HG03432 (cell line): ENCODE measurements around the gene NPTN.

Experiments
- ATAC-seq: cut with Tn5 transposase; IDR thresholded peaks from one replicate; pipeline ENCODE4 v1.9.1; 2021; ENCODE audit warnings: mild to moderate bottlenecking, moderate library complexity; ENCODE audit not compliant: unreplicated experiment

Gene NPTN

DNA sequence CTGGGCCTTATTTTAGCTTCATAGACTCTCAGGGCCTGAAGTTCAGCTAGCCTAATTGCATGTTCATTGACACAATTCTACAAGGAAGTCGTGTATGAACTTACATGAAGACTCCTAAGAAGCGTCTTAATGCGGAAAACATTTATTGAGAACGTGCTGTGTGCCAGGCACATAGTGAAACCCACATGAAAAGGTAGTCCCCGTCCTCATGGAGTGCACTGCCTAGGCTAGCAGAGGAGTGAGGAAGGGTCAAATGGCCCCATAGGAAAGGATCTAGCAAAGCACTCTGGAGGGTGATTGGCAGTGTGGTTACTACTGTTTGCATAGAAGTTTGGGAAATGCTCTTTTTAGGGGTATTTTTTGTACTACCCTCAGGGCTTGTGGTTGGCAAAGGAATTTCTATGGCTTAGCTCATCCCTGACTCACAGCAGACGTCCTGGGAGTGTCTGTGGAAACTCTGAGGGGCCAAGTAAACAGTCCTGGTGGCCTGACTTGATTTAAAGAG, 854 bp upstream of the NPTN start:
- ATAC-seq = no peak

DNA sequence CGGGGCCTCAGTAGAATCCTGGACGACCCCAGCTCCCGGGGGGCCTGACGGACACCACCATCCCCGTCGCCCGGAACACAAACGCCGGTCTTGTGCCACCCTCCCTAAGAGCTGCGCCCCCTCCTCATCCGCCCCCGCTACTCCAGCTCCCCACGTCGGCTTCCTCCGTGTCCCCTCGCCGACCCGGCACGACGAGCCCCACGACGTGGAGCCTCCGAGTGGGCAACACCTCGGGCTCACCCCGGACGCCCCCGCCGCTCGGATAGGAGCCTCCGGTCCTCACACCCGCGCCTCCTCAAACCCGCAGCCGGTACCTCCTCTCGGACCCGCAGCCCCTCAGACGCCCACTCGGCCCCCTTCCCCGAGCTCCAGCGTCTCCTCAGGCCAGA, 525 bp downstream of the NPTN start:
- peak; percentile 9 for ATAC-seq

DNA sequence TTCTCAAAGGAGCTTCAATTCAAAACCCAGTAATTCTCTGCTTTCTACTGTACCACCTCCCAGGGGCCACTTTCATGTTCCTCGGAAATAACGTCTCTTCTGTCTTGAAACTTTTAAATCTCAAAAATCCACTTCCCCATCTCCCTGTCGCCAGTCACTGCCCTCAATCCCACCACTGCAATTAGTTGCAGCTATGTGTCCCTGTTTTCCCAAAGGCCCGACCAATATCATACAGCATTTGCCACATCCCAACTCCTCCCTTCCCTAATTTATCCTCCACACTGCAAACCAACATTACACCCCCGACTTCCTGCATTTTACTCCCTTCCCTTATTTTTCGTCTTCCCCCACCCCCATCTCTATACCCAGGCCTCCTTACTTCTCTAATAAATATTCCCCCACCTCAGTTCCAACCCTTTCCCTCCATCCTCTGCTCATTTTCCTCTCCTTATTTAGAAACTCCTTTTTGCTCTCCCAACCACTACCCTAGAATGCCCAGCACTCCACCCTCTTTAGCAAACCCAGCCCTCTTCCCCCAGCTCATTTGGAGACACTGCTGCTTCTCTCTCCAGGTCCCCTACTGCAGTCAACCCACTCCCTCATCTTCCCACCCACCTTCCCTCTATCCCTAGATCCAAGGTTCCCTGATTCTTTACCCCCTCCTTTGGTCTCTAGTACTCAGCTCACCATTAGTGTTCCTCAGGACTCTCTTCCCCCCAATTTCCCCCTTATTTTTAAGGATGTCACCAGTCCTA, 1.1 kb downstream of the NPTN start:
- no peak for ATAC-seq

GRCh38 chr15:73630921-73631362, 2.2 kb downstream of the NPTN start:
- no peak for ATAC-seq

DNA sequence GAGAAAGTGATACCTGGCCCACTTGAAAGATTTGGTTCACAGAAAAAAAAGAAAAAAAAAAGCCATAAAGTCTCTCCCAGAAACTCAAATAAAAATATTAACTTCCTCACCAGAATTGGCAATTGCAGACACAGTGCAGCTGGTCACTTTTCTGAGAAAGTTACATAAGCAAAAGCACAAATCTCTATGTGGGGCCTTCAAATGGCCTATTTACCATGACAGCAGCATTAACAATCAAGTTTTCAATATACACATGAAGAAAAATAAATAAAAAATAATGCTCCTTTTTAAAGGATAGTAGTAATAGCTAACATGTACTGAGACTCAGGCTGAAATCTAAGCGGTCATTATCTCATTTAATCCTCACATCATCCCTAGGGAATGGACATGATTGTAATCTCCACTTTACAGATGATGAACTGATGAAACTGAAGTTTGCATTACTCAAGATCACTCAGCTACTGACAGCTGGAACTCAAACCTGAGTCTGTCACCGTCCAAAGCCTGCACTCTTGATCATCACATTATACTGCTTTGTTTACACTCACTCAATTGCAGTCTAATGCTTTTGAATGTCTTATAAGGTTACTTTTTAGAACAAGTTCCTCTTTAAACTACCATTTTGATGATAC, 3.3 kb downstream of the NPTN start:
- ATAC-seq = no peak

DNA sequence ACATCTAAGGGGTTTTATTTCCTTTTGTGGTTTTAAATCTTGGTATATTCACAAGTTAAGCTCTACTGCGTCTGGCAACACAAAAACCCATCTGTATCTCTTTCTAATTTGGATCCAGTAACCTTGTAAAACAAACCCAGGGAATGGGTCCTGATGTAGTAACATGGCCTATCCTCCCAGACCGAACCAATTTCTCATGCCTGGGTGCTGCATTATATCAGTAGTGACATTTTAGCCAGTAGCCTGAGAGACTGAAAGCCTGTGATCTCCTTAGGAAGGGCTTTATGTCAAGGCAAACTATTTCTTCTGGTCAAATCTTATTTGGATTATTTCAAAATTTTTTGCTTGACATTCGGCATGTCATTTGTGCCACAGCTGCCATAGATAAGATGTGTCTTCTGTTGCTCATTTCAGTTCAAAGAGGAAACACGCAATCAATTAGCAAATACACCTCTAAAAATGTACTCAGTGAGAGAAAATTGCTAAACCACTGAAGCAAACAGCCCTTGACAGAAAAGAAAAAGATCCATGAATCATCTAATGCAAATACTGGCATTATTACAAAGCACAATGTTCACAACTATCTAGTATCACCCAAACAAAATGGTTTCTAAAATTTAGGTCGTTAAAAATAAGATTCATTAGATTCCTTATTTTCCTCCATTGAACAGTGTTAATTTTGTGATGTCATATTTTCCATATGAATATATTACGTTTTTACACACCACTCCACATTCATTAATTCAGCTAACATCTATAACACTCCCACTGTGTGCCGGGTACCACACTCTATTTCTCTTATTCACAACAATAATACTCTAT, 4.0 kb downstream of the NPTN start:
- no peak for ATAC-seq

DNA sequence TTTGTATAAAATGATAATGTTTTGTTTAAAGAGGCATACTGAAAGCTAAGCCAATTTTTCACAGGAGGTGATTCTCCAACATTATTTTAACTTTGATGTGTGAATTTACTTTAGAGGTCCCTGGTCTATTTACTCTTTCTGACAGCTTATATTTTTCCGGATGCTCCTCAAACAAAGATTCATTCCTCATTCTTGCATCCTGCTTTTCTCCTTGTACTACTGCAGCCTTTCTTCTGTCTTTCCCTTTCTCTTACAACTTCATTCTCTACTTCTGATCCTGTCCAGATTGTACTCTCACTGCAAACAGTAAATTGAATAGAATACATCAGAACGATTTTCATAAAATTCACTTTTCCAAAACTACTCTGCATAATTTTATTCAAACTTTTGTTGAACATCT, 5.1 kb downstream of the NPTN start:
- no peak for ATAC-seq

DNA sequence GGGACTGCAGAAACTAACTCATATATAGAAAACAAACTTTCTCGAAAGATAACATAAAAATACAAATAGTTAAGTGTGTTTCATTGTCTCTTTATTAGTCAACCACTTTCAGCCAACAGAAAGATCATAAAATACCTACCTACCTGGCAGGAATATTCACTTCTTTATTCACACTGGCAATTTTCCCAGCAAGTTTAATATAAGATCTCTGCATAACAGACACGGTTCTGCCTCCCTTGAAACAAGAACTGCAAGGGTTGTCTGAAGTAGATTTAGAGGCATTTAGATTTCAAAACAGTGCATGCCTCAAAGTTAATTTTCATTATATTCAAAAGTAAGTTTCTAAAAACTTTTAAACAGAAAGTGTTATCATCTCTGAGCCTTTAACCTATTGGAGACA, 7.1 kb downstream of the NPTN start:
- no peak for ATAC-seq

DNA sequence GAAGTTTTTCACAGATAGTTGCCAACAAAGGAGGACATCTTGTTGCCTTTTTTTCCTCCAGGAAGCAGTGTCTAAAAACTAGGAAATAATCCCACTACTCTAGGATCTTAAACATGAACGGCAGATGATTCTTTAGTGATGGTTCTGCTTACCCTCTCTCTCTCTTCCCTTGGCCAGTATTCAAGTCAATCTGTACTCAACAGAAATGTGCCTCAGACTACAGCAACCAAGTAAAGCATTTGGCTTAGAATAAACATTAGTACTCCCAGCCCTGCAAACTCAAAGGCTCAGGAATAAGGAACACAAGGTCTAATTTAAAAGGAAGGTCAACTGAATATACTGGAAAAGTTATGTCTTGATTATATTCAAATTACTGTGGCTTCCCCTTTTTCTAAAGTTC, 8.7 kb downstream of the NPTN start:
- no peak for ATAC-seq

DNA sequence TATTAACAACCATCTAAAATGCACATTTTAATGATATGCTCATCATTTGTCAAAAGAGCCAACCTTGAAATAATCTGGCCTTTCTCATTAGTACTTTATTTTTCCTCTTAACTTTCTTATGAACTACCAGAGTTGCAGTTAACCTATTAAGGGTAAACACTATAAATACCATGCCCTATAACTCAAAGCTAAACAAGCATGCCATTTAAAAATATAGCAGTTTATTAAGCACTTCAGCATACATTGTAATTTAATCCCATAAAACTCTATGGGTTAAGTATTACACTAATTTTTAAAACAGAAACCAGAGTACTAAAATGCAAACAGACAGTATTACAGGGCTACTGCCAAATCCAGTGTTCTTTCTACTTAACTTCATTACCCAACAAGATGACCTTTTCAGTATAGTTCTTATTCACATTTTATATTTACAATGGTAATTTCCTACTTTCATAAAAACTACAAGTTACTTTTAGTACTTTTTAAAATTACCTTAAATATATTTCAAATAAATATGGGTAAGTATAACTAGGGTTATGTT, 11.8 kb downstream of the NPTN start:
- ATAC-seq = no peak

- no peak for ATAC-seq
Measured at GRCh38 chr15:73620078-73620477, 13.1 kb downstream of the NPTN start.

GRCh38 chr15:73617913-73618312, 15.3 kb downstream of the NPTN start:
- no peak for ATAC-seq

GRCh38 chr15:73617301-73617831, 15.8 kb downstream of the NPTN start:
- ATAC-seq = no peak

DNA sequence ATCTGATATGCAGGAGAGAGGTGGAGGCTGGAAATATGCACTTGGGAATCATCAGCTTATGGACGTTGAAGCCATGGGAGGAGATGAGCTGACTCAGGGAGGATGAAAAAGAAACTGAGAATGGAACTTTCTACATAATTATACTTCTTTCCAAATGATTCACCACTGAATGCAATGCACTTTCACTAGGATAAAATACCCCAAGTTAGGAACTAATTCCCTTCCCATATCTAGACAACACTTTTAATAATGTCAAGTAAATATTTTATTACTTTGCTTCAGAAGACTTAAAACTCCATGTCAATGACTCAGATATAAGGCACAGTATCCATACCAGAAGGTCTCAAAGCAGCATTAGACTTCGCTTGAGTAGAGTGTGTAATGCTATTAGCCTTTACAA, 24.2 kb downstream of the NPTN start:
- no peak for ATAC-seq

GRCh38 chr15:73608475-73608874, 24.7 kb downstream of the NPTN start:
- no peak for ATAC-seq

GRCh38 chr15:73607843-73608242, 25.3 kb downstream of the NPTN start:
- ATAC-seq = no peak

GRCh38 chr15:73607405-73607804, 25.8 kb downstream of the NPTN start:
- ATAC-seq = no peak

DNA sequence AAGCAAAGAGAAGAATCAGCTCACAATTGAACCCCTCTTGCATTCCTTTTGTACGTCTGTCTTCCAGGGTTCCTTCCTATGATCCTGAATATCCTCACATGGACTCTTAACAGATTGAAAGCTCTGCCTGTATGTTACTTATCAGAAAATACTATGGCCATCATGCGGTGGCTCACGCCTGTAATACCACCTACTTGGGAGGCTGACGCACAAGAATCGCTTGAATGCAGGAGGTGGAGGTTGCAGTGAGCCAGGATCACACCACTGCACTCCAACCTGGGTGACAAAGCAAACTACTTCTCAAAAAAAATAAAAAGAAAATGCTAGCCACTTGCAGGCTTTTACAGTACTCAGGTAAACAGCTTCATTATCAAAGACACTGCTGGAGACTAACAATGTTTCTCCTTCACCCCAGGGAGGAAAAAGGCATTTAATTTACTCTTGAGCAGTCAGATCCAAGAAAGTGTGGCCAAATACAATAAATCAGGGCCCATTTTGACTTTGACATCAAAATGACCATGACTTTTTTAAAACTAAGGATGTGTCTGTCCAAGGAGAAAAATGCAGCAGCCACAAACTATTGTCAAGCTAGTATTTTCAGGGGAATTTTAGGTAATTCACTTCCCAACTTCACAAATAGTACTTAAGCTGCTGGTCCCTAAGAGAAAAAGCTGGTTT, 27.3 kb downstream of the NPTN start:
- ATAC-seq = no peak

GRCh38 chr15:73604477-73604876, 28.7 kb downstream of the NPTN start:
- ATAC-seq = no peak

DNA sequence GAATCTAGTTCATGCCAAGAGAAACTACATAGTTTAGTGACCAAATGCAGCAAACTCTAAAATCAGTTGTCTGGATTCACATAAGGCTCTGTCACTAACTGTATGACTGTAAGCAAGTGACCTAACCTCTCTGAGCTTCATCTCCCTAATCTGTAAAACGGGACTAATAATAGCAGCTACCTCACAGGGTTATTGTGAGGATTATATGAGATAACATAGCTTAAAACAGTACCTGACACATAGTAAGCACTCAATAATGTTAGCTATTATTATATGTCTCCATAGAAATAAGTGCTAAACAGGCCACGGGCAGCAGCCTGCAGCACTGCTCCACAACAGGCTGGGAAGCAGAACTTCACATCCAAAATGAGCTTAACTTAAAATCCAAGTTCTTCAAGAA, 30.2 kb downstream of the NPTN start:
- no peak for ATAC-seq

DNA sequence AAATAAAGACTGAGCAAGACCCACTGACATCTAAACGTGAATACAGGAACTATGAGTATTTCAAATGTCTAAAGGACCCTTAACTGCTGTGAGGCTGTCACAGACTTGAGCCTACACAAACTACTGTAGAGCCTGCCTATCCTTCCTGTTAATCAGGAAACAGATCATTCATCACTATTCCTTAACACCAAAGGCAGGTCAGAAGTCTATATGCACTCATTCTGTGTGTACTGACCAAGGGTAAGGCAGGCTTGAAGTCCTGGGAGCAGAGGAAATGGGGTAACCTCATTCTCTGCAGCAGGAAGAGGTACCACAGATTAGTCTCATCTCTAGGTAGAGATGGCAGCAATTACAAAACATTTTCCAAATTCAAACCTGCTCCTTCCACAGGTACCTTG, 30.7 kb downstream of the NPTN start:
- ATAC-seq = no peak
